ENCODE data around the gene MLLT3.

DNA sequence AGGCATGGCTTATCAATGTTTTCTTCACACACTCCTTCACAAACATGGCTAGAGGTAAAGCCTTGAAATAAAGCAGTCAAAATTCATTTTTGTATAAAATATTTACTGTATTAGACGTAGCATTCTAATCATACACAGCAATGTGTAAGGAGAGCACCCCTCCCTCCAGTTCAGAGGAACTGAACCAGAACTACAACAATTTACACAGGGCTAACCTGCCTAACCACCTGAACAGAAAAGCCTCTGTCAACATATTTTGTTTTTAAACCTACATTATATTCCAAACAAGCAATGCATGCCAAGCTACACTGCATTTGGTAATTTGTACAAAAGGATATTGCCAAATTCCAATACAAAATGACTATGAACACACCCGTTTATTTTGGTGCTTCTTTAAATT is 41.6 kb downstream of the MLLT3 start:
- TF ChIP-seq POLR2A (IDR thresholded peaks at IDR 0.05; ENCODE audit: insufficient read depth in 1 of 2, low read depth in 2 of 2, low read length in 2 of 2) (no peak), ATF2 (CRISPR knock-in tag; IDR thresholded peaks at IDR 0.05) (no peak), MAX (IDR thresholded peaks at IDR 0.05) (no peak), POLR2AphosphoS5 (IDR thresholded peaks at IDR 0.05; ENCODE audit: low read depth, low read length) (no peak)
- TF ChIP-seq, protein P1, sequence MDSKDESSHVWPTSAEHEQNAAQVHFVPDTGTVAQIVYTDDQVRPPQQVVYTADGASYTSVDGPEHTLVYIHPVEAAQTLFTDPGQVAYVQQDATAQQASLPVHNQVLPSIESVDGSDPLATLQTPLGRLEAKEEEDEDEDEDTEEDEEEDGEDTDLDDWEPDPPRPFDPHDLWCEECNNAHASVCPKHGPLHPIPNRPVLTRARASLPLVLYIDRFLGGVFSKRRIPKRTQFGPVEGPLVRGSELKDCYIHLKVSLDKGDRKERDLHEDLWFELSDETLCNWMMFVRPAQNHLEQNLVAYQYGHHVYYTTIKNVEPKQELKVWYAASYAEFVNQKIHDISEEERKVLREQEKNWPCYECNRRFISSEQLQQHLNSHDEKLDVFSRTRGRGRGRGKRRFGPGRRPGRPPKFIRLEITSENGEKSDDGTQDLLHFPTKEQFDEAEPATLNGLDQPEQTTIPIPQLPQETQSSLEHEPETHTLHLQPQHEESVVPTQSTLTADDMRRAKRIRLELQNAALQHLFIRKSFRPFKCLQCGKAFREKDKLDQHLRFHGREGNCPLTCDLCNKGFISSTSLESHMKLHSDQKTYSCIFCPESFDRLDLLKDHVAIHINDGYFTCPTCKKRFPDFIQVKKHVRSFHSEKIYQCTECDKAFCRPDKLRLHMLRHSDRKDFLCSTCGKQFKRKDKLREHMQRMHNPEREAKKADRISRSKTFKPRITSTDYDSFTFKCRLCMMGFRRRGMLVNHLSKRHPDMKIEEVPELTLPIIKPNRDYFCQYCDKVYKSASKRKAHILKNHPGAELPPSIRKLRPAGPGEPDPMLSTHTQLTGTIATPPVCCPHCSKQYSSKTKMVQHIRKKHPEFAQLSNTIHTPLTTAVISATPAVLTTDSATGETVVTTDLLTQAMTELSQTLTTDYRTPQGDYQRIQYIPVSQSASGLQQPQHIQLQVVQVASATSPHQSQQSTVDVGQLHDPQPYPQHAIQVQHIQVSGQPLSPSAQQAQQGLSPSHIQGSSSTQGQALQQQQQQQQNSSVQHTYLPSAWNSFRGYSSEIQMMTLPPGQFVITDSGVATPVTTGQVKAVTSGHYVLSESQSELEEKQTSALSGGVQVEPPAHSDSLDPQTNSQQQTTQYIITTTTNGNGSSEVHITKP (CRISPR knock-in tag; IDR thresholded peaks at IDR 0.05; ENCODE audit: low read depth) = no peak
- TF ChIP-seq, protein P2, sequence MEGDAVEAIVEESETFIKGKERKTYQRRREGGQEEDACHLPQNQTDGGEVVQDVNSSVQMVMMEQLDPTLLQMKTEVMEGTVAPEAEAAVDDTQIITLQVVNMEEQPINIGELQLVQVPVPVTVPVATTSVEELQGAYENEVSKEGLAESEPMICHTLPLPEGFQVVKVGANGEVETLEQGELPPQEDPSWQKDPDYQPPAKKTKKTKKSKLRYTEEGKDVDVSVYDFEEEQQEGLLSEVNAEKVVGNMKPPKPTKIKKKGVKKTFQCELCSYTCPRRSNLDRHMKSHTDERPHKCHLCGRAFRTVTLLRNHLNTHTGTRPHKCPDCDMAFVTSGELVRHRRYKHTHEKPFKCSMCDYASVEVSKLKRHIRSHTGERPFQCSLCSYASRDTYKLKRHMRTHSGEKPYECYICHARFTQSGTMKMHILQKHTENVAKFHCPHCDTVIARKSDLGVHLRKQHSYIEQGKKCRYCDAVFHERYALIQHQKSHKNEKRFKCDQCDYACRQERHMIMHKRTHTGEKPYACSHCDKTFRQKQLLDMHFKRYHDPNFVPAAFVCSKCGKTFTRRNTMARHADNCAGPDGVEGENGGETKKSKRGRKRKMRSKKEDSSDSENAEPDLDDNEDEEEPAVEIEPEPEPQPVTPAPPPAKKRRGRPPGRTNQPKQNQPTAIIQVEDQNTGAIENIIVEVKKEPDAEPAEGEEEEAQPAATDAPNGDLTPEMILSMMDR (CRISPR knock-in tag; IDR thresholded peaks at IDR 0.05) = no peak
- TF ChIP-seq, protein P3, sequence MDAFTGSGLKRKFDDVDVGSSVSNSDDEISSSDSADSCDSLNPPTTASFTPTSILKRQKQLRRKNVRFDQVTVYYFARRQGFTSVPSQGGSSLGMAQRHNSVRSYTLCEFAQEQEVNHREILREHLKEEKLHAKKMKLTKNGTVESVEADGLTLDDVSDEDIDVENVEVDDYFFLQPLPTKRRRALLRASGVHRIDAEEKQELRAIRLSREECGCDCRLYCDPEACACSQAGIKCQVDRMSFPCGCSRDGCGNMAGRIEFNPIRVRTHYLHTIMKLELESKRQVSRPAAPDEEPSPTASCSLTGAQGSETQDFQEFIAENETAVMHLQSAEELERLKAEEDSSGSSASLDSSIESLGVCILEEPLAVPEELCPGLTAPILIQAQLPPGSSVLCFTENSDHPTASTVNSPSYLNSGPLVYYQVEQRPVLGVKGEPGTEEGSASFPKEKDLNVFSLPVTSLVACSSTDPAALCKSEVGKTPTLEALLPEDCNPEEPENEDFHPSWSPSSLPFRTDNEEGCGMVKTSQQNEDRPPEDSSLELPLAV (CRISPR knock-in tag; conservative IDR thresholded peaks at IDR 0.05; ENCODE audit: low read depth) = no peak

Data from HepG2 (cell line).